GM12878 (cell line): ENCODE data around the gene PRADC1.

Experiments
- BHLHE40 ChIP-seq, 2 experiments: fragments of 450-650 bp in 1 of 2; IDR thresholded peaks; 2 replicates each; pipeline ENCODE4 v1.6.1; 2011 to 2017; ENCODE audit warnings: low read depth in 2 of 2, borderline replicate concordance in 1 of 2, improper control_type of control experiment in 1 of 2, low read length in 1 of 2, mild to moderate bottlenecking in 1 of 2
- MTA3 ChIP-seq: IDR thresholded peaks from 2 replicates; pipeline ENCODE4 v1.6.1; 2012; ENCODE audit warnings: low read length, inconsistent platforms, borderline replicate concordance
- POLR2A ChIP-seq: IDR thresholded peaks from 2 replicates; pipeline ENCODE4 v1.6.1; 2011; ENCODE audit warnings: low read depth, mild to moderate bottlenecking, low read length
- RFX5 ChIP-seq: IDR thresholded peaks from 2 replicates; pipeline ENCODE4 v1.6.1; 2011; ENCODE audit warnings: low read depth, low read length, improper control_type of control experiment
- SP1 ChIP-seq: IDR thresholded peaks from one replicate; pipeline ENCODE4 v1.6.1; 2011; ENCODE audit warnings: low read depth, low read length
- ZZZ3 ChIP-seq: IDR thresholded peaks from 2 replicates; pipeline ENCODE4 v1.6.1; 2011; ENCODE audit warnings: low read depth; ENCODE audit not compliant: control insufficient read depth, insufficient read length
- TF ChIP-seq, protein P1 (sequence below), 3 experiments: IDR thresholded peaks in 2 of 3; conservative IDR thresholded peaks in 1 of 3; 2 replicates each; pipeline ENCODE4 v1.5.1; 2011; ENCODE audit warnings: low read depth in 3 of 3, low read length in 3 of 3, mild to moderate bottlenecking in 3 of 3, control low read depth in 2 of 3, moderate library complexity in 2 of 3, inconsistent platforms in 1 of 3, mixed read lengths in 1 of 3; ENCODE audit not compliant: control insufficient read depth in 2 of 3, insufficient read depth in 1 of 3; ENCODE audit errors: extremely low read depth in 1 of 3
- TF ChIP-seq, protein P2 (sequence below): IDR thresholded peaks from 2 replicates; pipeline ENCODE4 v1.6.1; 2011; ENCODE audit warnings: low read depth, low read length, improper control_type of control experiment, borderline replicate concordance
- TF ChIP-seq, protein P3 (sequence below): fragments of 450-650 bp; IDR thresholded peaks from 2 replicates; pipeline ENCODE4 v1.6.1; 2017; ENCODE audit warnings: mild to moderate bottlenecking, low read depth, inconsistent platforms; ENCODE audit not compliant: poor library complexity, severe bottlenecking
- TF ChIP-seq, protein P4 (sequence below): fragments of 450-650 bp; IDR thresholded peaks from 2 replicates; pipeline ENCODE4 v1.6.1; 2017; ENCODE audit warnings: antibody characterized with exemption, mild to moderate bottlenecking, moderate library complexity

DNA sequence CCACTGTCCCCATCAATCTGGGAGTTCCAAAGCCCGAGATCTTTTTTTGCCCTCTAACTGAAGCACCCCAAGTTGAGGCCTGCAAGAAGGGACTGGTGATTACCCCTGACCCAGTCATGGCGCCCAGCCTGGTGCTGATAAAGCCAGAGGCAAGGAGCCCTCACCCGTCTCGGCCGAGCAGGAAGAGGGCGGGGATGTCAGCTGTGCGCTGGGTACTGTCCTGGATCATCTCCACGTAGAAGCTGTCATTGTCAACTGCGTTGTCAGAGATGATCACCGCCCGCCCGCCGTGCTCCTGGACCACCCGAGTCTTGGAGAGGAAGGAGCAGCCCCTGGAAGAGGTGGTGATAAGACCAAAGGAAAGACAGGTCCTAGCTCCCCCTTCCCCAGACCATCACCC is 4.4 kb downstream of the PRADC1 start:
- TF ChIP-seq, protein P1, sequence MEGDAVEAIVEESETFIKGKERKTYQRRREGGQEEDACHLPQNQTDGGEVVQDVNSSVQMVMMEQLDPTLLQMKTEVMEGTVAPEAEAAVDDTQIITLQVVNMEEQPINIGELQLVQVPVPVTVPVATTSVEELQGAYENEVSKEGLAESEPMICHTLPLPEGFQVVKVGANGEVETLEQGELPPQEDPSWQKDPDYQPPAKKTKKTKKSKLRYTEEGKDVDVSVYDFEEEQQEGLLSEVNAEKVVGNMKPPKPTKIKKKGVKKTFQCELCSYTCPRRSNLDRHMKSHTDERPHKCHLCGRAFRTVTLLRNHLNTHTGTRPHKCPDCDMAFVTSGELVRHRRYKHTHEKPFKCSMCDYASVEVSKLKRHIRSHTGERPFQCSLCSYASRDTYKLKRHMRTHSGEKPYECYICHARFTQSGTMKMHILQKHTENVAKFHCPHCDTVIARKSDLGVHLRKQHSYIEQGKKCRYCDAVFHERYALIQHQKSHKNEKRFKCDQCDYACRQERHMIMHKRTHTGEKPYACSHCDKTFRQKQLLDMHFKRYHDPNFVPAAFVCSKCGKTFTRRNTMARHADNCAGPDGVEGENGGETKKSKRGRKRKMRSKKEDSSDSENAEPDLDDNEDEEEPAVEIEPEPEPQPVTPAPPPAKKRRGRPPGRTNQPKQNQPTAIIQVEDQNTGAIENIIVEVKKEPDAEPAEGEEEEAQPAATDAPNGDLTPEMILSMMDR (IDR thresholded peaks at IDR 0.05 in 2 of 3, conservative IDR thresholded peaks at IDR 0.05 in 1 of 3; ENCODE audit: control insufficient read depth in 2 of 3, extremely low read depth in 1 of 3, insufficient read depth in 1 of 3, low read depth in 3 of 3, low read length in 3 of 3) = no peak
- TF ChIP-seq SP1 (no peak), ZZZ3 (no peak), POLR2A (peak; percentile 17; the same call in 1 of the 2 replicates), RFX5 (no peak), MTA3 (no peak), BHLHE40 (IDR thresholded peaks at IDR 0.05; ENCODE audit: borderline replicate concordance in 1 of 2, low read depth in 2 of 2, low read length in 1 of 2) (no peak)
- TF ChIP-seq, protein P2, sequence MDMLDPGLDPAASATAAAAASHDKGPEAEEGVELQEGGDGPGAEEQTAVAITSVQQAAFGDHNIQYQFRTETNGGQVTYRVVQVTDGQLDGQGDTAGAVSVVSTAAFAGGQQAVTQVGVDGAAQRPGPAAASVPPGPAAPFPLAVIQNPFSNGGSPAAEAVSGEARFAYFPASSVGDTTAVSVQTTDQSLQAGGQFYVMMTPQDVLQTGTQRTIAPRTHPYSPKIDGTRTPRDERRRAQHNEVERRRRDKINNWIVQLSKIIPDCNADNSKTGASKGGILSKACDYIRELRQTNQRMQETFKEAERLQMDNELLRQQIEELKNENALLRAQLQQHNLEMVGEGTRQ = no peak
- TF ChIP-seq, protein P3, sequence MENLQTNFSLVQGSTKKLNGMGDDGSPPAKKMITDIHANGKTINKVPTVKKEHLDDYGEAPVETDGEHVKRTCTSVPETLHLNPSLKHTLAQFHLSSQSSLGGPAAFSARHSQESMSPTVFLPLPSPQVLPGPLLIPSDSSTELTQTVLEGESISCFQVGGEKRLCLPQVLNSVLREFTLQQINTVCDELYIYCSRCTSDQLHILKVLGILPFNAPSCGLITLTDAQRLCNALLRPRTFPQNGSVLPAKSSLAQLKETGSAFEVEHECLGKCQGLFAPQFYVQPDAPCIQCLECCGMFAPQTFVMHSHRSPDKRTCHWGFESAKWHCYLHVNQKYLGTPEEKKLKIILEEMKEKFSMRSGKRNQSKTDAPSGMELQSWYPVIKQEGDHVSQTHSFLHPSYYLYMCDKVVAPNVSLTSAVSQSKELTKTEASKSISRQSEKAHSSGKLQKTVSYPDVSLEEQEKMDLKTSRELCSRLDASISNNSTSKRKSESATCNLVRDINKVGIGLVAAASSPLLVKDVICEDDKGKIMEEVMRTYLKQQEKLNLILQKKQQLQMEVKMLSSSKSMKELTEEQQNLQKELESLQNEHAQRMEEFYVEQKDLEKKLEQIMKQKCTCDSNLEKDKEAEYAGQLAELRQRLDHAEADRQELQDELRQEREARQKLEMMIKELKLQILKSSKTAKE = no peak
- TF ChIP-seq, protein P4, sequence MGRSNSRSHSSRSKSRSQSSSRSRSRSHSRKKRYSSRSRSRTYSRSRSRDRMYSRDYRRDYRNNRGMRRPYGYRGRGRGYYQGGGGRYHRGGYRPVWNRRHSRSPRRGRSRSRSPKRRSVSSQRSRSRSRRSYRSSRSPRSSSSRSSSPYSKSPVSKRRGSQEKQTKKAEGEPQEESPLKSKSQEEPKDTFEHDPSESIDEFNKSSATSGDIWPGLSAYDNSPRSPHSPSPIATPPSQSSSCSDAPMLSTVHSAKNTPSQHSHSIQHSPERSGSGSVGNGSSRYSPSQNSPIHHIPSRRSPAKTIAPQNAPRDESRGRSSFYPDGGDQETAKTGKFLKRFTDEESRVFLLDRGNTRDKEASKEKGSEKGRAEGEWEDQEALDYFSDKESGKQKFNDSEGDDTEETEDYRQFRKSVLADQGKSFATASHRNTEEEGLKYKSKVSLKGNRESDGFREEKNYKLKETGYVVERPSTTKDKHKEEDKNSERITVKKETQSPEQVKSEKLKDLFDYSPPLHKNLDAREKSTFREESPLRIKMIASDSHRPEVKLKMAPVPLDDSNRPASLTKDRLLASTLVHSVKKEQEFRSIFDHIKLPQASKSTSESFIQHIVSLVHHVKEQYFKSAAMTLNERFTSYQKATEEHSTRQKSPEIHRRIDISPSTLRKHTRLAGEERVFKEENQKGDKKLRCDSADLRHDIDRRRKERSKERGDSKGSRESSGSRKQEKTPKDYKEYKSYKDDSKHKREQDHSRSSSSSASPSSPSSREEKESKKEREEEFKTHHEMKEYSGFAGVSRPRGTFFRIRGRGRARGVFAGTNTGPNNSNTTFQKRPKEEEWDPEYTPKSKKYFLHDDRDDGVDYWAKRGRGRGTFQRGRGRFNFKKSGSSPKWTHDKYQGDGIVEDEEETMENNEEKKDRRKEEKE = no peak
